Neural progenitor cell (in vitro differentiated cells): ENCODE data around the gene COL19A1.

ENCODE experiments used
- CTCF ChIP-seq: fragments of 200-600 bp; sonication (generic); IDR thresholded peaks from 2 replicates; pipeline ENCODE4 v1.5.1; 2017; ENCODE audit warnings: antibody characterized with exemption, mild to moderate bottlenecking
- EZH2 ChIP-seq: fragments of 200-600 bp; sonication (generic); IDR thresholded peaks from 2 replicates; pipeline ENCODE4 v1.6.1; 2017; ENCODE audit warnings: antibody characterized with exemption, mild to moderate bottlenecking, moderate library complexity
- EZH2phosphoT487 ChIP-seq: fragments of 200-600 bp; sonication (generic); IDR thresholded peaks from 2 replicates; pipeline ENCODE4 v1.6.1; 2017; ENCODE audit warnings: antibody characterized with exemption

GRCh38 chr6:69875715-69876114 lies 9.4 kb downstream of the COL19A1 start:
- no peak for TF ChIP-seq CTCF
- no peak for TF ChIP-seq EZH2phosphoT487
- no peak for TF ChIP-seq EZH2
